NCI-H2171 treated with DMSO at 0.1 percent for 48 hours (cell line): ENCODE data around the gene NTM.

ENCODE experiments used
- DNase-seq: peaks from one replicate; lab custom pipeline; 2025; lab: John Stamatoyannopoulos, UW

Gene NTM

DNA sequence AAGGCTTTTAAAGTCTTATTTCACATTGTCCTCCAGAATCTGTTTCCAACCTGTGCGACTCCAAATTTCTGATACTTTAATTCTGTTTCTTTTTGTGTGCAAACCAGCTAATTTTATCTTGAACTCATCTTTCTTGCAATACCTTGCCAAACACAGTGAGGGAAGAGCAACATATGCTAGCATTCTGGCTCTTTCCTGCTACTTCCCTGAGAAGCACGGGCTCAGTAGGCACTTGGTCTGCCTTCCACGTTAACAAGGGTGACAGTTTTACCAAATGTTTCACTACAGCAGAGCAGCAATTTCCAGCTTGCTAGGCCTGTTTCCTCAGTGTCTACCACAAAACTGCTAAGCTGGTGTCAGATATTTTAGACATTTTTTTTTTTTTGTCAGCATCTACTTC lies 405.8 kb downstream of the NTM start:
- no peak for DNase-seq

DNA sequence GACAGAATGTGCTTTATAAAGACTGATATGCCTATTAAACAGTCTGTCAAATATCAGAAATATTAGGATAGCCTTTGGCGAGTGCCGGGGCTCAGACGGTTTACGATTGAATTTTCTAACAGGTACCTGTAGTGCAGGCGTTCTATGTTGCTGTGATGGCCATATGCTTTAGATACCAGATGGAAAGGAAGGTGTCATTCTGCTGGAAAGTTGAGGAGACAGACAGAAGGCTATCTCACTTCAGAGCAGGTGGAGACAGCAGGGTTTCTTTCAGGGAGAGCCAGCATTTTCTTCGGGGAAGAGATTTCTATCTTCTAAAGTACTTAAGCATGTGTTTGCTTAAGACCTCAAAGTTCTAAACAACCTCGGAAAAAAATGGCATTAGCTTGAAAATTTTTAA lies 415.4 kb downstream of the NTM start:
- DNase-seq = no peak

DNA sequence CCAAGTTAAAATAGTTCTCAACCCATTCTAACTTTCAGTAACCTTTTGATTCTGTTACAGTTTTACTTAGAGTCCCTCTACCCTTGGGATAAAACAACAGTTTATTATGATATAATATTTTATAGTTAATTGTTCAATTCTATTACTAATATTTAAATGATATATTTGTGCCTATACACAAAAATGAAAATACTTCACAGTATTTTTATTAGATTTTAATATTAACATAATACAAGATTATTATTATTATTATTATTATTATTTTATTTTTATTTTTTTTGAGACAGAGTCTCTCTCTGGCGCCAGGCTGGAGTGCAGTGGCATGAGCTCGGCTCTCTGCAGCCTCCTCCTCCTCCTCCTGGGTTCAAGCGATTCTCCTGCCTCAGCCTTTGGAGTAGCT lies 416.7 kb downstream of the NTM start:
- no peak for DNase-seq

GRCh38 chr11:131790586-131790985 lies 420.2 kb downstream of the NTM start:
- no peak for DNase-seq

GRCh38 chr11:131792243-131792642 lies 421.8 kb downstream of the NTM start:
- DNase-seq = no peak

GRCh38 chr11:131796089-131796488 lies 425.7 kb downstream of the NTM start:
- DNase-seq = no peak

GRCh38 chr11:131796541-131796940 lies 426.1 kb downstream of the NTM start:
- DNase-seq = no peak

DNA sequence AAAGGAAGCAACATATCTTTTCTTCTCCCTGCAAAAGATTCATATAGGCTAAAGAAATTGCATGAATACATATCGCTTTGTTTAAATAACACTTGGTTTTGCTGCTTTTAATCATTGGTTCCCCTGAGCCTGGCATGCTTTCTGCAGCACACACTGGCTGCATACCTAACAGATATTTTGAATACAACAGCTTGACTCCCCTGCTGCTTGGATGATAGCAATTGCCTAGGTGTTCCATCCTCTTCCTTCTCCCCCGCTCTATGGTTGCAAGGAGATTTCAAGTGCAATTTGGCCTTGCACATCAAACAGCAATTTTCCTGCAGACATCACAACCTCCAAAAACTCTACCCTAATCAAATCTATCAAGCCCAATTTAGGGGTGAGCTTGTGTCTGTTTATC lies 430.0 kb downstream of the NTM start:
- no peak for DNase-seq

- no peak for DNase-seq
Measured at GRCh38 chr11:131802440-131803115, 432.2 kb downstream of the NTM start.

GRCh38 chr11:131807876-131808275 lies 437.5 kb downstream of the NTM start:
- DNase-seq = no peak

GRCh38 chr11:131808470-131808869 lies 438.1 kb downstream of the NTM start:
- no peak for DNase-seq

DNA sequence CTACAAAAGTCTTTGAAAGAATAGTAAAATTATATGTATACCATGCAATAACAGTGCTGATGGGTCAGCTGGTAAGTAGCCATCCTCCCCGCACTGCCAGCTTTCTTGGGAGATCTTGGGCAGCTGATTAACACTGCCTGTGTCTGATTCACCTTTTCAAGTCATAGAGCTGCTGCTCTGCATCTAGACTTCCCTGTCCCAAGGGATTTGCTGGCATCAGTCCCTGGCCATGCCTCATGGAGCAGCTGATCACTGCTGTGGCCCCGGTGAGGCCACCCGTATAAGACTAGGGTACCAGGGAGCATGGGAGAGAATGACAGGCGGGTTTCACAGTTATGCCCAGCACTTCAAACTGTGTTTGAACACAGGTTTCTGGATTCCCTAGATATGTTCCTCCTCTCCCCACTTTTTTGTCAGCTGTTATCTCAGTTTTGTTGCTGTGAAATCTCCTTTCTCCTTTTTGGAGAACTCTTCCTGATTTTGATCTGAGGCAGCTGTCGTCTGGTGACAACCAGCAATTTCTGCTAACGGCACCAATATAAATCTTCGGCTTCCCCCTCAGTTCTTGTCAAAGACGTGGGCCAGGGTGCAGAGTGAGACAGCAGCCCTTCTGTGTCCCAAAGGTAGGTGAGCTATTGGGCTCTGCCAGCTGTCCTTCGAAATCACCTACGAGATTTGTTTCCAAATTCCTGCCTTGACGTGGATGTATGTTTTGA lies 438.9 kb downstream of the NTM start:
- DNase-seq = no peak

DNA sequence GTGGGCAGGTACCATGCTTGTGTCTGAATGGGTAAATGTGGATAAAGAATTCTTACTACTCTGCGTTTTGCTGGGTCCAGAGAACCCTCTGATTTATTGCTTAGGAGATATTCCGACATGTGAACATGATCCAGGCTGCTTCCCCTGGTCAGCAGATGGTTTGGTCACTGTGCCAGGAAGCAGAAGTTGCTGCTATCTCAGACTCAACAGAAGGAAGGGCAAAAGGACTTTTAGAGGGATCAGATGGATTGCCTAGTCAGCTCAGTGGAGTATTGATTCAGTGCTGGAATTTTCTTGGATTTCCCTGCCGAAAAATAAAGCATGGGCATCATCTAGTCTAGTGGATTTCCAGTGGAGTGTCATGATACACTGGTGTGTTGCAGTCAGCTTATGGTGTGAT lies 440.1 kb downstream of the NTM start:
- no peak for DNase-seq

- no peak for DNase-seq
Measured at GRCh38 chr11:131811383-131811782, 441.0 kb downstream of the NTM start.

- DNase-seq = no peak
Measured at GRCh38 chr11:131814108-131814507, 443.7 kb downstream of the NTM start.

DNA sequence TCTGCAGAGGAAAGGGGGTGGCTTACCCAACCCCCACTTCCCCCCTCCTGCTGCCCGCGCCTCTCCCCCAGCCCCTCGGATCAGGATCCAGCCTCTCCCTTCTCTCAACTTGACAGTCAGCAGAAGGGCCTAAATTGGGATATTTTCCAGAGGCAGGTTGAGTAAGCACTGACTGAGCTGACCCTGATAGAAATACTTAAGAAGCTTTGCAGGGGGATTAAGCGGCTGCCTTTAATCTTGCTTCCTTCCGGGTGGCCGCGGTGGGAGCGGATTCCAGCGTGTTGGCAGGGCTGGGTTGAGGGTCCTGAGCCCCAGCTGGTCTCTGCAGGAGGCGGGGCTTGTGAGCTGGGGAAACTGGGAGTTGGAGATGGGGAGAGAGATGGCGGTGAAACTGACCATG lies 445.2 kb downstream of the NTM start:
- no peak for DNase-seq

- DNase-seq = no peak
Measured at GRCh38 chr11:131816051-131816450, 445.6 kb downstream of the NTM start.

DNA sequence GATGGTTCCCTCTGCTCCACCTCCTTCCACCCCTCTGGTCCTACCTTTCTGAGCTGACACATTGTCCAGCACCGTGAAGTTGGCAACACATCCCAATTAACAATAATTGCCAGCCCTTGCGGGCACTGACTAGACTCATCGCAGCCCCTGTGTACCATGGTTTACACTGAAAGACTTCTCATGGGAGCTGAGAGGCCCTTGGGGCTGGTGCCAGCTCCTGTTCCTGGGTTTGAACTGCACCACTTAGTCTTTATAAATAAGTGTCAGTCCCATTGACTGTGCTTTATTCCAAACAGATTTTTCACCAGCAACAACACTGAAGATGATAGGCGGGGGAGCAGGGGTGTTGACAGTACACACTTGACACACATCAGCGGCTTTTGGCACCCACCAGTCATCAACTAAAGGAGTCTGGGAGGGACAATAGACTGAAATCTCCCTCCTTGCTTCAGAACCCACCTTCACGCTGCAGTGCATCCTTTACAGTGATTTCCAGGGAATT lies 447.3 kb downstream of the NTM start:
- DNase-seq = no peak

- no peak for DNase-seq
Measured at GRCh38 chr11:131819865-131820264, 449.4 kb downstream of the NTM start.

GRCh38 chr11:131822506-131822905 lies 452.1 kb downstream of the NTM start:
- DNase-seq = no peak

GRCh38 chr11:131823772-131824171 lies 453.4 kb downstream of the NTM start:
- DNase-seq = no peak

DNA sequence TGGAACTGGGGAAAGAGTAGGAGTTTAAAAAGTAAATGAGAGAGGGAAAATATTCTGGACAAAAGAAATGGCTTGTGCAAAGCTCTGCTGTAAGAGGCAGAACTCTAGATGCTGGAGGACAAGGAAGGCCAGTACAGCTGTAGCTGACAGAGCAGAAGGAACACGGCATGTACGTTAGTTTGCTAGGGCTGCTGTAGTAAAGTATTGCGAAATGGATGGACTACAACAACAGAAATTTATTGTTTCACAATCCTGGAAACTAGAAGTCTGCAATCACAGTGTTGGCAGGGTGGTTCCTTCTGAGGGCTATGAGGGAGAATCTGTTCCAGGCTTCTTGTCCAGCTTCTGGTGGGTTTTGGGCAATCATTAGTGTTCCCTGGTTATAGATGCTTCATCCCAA lies 454.4 kb downstream of the NTM start:
- DNase-seq = no peak

DNA sequence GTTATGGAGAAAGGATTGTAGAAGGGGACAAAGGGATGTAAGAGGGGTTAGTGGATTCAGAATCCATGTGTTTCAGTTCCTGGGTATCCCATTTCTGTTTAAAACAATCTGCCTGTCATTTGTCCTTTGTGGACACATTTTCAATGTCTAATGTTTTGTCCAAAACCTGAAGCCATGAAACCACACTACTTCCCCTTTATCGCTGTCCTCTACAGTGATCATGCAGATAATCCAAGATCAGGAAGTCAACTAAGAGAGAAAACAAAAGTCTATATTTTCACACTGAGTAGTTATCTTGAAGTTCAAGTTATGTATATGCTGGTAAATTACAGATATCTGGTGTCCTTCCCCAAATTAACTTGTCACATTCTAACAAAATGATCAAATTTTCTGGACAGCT lies 457.0 kb downstream of the NTM start:
- DNase-seq = no peak

DNA sequence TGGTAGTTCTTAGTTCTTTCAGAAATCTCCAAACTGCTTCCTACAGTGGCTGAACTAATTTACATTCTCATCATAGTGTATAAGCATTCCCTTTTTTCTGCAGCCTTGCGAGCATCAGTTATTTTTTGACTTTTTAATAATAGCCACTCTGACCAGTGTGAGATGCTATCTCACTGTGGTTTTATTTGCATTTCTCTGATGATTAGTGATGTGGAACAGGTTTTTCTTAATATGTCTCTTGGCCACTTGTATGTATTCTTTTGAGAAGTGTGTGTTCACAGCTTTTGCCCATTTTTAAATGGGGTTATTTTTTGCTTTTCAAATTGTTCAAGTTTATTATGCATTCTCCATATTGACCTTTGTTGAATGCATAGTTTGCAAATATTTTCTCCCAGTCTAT lies 459.3 kb downstream of the NTM start:
- no peak for DNase-seq
